GM23338 (cell line): ENCODE results near the gene TUB.

ENCODE experiments used
- CREB1 ChIP-seq: fragments of 250-450 bp; sonication (Bioruptor Pico); IDR thresholded peaks from 2 replicates; pipeline ENCODE4 v1.5.0; 2020; ENCODE audit warnings: low read depth, mild to moderate bottlenecking, moderate library complexity
- EZH2 ChIP-seq: fragments of 200-600 bp; sonication (generic); IDR thresholded peaks from one replicate; pipeline ENCODE4 v1.8.0; 2017; ENCODE audit warnings: antibody characterized with exemption, mild to moderate bottlenecking, low read depth; ENCODE audit not compliant: unreplicated experiment
- EZH2phosphoT487 ChIP-seq: fragments of 200-600 bp; sonication (generic); IDR thresholded peaks from one replicate; pipeline ENCODE4 v1.8.1; 2018; ENCODE audit warnings: antibody characterized with exemption; ENCODE audit not compliant: unreplicated experiment
- NANOG ChIP-seq: IDR thresholded peaks from 2 replicates; pipeline ENCODE4 v1.6.1; 2016; ENCODE audit warnings: antibody characterized with exemption, borderline replicate concordance
- POLR2AphosphoS5 ChIP-seq: IDR thresholded peaks from 2 replicates; pipeline ENCODE4 v1.6.1; 2016; ENCODE audit warnings: antibody characterized with exemption, low read depth
- ZNF114 ChIP-seq: fragments of 250-450 bp; sonication (Bioruptor Pico); IDR thresholded peaks from 2 replicates; pipeline ENCODE4 v1.5.0; 2020; ENCODE audit warnings: mild to moderate bottlenecking, moderate library complexity
- ZNF331 ChIP-seq: fragments of 250-450 bp; sonication (Bioruptor Pico); IDR thresholded peaks from 2 replicates; pipeline ENCODE4 v1.5.0; 2020; ENCODE audit warnings: low read depth, mild to moderate bottlenecking, moderate library complexity
- TF ChIP-seq, protein P1 (sequence below), 2 experiments: fragments of 200-600 bp in 1 of 2; sonication (generic) in 1 of 2; conservative IDR thresholded peaks; 2 replicates each; pipeline versions ENCODE4 v1.5.1 to v1.6.1; 2016 to 2017; ENCODE audit warnings: antibody characterized with exemption in 2 of 2, low read depth in 2 of 2, mild to moderate bottlenecking in 2 of 2, moderate library complexity in 1 of 2
- TF ChIP-seq, protein P2 (sequence below): IDR thresholded peaks from one replicate; pipeline ENCODE4 v1.6.1; 2018; ENCODE audit warnings: antibody characterized with exemption; ENCODE audit not compliant: unreplicated experiment
- TF ChIP-seq, protein P3 (sequence below): fragments of 250-450 bp; sonication (Bioruptor Pico); IDR thresholded peaks from 2 replicates; pipeline ENCODE4 v1.5.0; 2020; ENCODE audit warnings: mild to moderate bottlenecking, moderate library complexity
- TF ChIP-seq, protein P4 (sequence below): IDR thresholded peaks from 2 replicates; pipeline ENCODE4 v1.6.1; 2016; ENCODE audit warnings: antibody characterized with exemption

DNA sequence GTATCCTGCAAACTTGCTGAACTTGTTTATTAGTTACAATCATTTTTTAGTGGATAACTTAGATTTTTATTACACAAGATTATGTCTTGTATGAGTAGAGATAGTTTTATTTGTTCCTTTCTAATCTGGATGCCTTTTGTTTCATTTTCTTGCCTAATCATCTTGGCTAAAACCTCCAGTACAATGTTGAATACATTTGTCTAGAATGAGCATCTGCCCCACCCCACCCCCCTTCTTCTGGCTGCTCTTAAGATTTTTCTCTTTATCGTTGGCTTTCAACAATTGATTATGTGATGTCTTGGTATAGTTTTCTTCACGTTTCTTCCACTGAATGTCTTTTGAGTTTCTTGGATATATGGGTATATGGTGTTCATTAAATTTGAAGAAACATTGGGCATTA is 37.3 kb upstream of the TUB start:
- no peak for TF ChIP-seq CREB1 (CRISPR knock-in tag)
- TF ChIP-seq, protein P1, sequence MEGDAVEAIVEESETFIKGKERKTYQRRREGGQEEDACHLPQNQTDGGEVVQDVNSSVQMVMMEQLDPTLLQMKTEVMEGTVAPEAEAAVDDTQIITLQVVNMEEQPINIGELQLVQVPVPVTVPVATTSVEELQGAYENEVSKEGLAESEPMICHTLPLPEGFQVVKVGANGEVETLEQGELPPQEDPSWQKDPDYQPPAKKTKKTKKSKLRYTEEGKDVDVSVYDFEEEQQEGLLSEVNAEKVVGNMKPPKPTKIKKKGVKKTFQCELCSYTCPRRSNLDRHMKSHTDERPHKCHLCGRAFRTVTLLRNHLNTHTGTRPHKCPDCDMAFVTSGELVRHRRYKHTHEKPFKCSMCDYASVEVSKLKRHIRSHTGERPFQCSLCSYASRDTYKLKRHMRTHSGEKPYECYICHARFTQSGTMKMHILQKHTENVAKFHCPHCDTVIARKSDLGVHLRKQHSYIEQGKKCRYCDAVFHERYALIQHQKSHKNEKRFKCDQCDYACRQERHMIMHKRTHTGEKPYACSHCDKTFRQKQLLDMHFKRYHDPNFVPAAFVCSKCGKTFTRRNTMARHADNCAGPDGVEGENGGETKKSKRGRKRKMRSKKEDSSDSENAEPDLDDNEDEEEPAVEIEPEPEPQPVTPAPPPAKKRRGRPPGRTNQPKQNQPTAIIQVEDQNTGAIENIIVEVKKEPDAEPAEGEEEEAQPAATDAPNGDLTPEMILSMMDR (conservative IDR thresholded peaks at IDR 0.05; ENCODE audit: low read depth in 2 of 2), result no peak
- TF ChIP-seq, protein P2, sequence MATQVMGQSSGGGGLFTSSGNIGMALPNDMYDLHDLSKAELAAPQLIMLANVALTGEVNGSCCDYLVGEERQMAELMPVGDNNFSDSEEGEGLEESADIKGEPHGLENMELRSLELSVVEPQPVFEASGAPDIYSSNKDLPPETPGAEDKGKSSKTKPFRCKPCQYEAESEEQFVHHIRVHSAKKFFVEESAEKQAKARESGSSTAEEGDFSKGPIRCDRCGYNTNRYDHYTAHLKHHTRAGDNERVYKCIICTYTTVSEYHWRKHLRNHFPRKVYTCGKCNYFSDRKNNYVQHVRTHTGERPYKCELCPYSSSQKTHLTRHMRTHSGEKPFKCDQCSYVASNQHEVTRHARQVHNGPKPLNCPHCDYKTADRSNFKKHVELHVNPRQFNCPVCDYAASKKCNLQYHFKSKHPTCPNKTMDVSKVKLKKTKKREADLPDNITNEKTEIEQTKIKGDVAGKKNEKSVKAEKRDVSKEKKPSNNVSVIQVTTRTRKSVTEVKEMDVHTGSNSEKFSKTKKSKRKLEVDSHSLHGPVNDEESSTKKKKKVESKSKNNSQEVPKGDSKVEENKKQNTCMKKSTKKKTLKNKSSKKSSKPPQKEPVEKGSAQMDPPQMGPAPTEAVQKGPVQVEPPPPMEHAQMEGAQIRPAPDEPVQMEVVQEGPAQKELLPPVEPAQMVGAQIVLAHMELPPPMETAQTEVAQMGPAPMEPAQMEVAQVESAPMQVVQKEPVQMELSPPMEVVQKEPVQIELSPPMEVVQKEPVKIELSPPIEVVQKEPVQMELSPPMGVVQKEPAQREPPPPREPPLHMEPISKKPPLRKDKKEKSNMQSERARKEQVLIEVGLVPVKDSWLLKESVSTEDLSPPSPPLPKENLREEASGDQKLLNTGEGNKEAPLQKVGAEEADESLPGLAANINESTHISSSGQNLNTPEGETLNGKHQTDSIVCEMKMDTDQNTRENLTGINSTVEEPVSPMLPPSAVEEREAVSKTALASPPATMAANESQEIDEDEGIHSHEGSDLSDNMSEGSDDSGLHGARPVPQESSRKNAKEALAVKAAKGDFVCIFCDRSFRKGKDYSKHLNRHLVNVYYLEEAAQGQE, result no peak
- no peak for TF ChIP-seq EZH2
- no peak for TF ChIP-seq POLR2AphosphoS5
- TF ChIP-seq EZH2phosphoT487, result no peak
- TF ChIP-seq, protein P3, sequence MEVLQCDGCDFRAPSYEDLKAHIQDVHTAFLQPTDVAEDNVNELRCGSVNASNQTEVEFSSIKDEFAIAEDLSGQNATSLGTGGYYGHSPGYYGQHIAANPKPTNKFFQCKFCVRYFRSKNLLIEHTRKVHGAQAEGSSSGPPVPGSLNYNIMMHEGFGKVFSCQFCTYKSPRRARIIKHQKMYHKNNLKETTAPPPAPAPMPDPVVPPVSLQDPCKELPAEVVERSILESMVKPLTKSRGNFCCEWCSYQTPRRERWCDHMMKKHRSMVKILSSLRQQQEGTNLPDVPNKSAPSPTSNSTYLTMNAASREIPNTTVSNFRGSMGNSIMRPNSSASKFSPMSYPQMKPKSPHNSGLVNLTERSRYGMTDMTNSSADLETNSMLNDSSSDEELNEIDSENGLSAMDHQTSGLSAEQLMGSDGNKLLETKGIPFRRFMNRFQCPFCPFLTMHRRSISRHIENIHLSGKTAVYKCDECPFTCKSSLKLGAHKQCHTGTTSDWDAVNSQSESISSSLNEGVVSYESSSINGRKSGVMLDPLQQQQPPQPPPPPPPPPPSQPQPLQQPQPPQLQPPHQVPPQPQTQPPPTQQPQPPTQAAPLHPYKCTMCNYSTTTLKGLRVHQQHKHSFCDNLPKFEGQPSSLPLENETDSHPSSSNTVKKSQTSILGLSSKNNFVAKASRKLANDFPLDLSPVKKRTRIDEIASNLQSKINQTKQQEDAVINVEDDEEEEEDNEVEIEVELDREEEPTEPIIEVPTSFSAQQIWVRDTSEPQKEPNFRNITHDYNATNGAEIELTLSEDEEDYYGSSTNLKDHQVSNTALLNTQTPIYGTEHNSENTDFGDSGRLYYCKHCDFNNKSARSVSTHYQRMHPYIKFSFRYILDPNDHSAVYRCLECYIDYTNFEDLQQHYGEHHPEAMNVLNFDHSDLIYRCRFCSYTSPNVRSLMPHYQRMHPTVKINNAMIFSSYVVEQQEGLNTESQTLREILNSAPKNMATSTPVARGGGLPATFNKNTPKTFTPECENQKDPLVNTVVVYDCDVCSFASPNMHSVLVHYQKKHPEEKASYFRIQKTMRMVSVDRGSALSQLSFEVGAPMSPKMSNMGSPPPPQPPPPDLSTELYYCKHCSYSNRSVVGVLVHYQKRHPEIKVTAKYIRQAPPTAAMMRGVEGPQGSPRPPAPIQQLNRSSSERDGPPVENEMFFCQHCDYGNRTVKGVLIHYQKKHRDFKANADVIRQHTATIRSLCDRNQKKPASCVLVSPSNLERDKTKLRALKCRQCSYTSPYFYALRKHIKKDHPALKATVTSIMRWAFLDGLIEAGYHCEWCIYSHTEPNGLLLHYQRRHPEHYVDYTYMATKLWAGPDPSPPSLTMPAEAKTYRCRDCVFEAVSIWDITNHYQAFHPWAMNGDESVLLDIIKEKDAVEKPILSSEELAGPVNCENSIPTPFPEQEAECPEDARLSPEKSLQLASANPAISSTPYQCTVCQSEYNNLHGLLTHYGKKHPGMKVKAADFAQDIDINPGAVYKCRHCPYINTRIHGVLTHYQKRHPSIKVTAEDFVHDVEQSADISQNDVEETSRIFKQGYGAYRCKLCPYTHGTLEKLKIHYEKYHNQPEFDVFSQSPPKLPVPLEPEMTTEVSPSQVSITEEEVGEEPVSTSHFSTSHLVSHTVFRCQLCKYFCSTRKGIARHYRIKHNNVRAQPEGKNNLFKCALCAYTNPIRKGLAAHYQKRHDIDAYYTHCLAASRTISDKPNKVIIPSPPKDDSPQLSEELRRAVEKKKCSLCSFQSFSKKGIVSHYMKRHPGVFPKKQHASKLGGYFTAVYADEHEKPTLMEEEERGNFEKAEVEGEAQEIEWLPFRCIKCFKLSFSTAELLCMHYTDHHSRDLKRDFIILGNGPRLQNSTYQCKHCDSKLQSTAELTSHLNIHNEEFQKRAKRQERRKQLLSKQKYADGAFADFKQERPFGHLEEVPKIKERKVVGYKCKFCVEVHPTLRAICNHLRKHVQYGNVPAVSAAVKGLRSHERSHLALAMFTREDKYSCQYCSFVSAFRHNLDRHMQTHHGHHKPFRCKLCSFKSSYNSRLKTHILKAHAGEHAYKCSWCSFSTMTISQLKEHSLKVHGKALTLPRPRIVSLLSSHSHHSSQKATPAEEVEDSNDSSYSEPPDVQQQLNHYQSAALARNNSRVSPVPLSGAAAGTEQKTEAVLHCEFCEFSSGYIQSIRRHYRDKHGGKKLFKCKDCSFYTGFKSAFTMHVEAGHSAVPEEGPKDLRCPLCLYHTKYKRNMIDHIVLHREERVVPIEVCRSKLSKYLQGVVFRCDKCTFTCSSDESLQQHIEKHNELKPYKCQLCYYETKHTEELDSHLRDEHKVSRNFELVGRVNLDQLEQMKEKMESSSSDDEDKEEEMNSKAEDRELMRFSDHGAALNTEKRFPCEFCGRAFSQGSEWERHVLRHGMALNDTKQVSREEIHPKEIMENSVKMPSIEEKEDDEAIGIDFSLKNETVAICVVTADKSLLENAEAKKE (CRISPR knock-in tag), result no peak
- no peak for TF ChIP-seq ZNF114
- no peak for TF ChIP-seq ZNF331 (CRISPR knock-in tag)
- TF ChIP-seq NANOG, result no peak
- TF ChIP-seq, protein P4, sequence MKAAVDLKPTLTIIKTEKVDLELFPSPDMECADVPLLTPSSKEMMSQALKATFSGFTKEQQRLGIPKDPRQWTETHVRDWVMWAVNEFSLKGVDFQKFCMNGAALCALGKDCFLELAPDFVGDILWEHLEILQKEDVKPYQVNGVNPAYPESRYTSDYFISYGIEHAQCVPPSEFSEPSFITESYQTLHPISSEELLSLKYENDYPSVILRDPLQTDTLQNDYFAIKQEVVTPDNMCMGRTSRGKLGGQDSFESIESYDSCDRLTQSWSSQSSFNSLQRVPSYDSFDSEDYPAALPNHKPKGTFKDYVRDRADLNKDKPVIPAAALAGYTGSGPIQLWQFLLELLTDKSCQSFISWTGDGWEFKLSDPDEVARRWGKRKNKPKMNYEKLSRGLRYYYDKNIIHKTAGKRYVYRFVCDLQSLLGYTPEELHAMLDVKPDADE, result no peak
